Body of pancreas (tissue), 4 donors: ENCODE measurements around the gene TPCN2. TPM values are rescaled to one million over a fixed set of nuclear protein-coding genes. Genes with fewer than 3 reads are reported as not detected.
A peak's percentile ranks its signal among the peaks of the same experiment; 100 is the strongest.

Experiments used
- ATAC-seq: fragments of 150-250 bp; one replicate; pipeline ENCODE4 v1.9.1; 2016
- DNase-seq, 4 donors: peaks; one replicate each; pipeline ENCODE4 v3.0.0-alpha.2; 2019
- H3K27ac ChIP-seq, 4 donors: fragments of 200-600 bp; sonication (generic); 1 replicate in 3 of 4; 2 replicates in 1 of 4; pipeline versions ENCODE4 v1.5.1 to v1.6.1; 2016 to 2019; ENCODE audit warnings: mild to moderate bottlenecking in 1 of 4, mixed read lengths in 1 of 4, moderate library complexity in 1 of 4
- H3K27me3 ChIP-seq, 2 donors: fragments of 200-600 bp; sonication (generic); one replicate each; pipeline ENCODE4 v1.6.0; 2016; ENCODE audit warnings: mild to moderate bottlenecking in 1 of 2
- H3K36me3 ChIP-seq, 2 donors: fragments of 200-600 bp; sonication (generic); replicated peaks in 1 of 2; 2 replicates each; pipeline ENCODE4 v1.5.1; 2016; ENCODE audit warnings: low read depth in 2 of 2; ENCODE audit not compliant: insufficient read depth in 1 of 2
- H3K4me1 ChIP-seq: fragments of 200-600 bp; sonication (generic); one replicate; pipeline ENCODE4 v1.6.0; 2016
- H3K4me3 ChIP-seq, 2 donors: fragments of 200-600 bp; sonication (generic); 1 replicate in 1 of 2; 2 replicates in 1 of 2; pipeline ENCODE4 v1.5.1; 2016 to 2019
- H3K9me3 ChIP-seq, 3 donors: fragments of 200-600 bp; sonication (generic); 1 replicate in 2 of 3; 2 replicates in 1 of 3; pipeline ENCODE4 v1.5.1; 2016
- CTCF ChIP-seq, 7 experiments: fragments of 450-650 bp in 4 of 7; fragments of 200-600 bp in 3 of 7; sonication (generic) in 3 of 7; IDR thresholded peaks; one replicate each; pipeline ENCODE4 v1.5.1; 2016 to 2019; ENCODE audit warnings: antibody characterized with exemption in 7 of 7
- POLR2A ChIP-seq, 3 donors: fragments of 450-650 bp; IDR thresholded peaks; one replicate each; pipeline ENCODE4 v1.6.1; 2016; ENCODE audit warnings: antibody characterized with exemption in 3 of 3, mild to moderate bottlenecking in 2 of 3
- WGBS, 2 donors: methylation state at CpG; one replicate each; pipeline ENCODE4 v1.1.5; 2017; 5-methylcytosine and 5-hydroxymethylcytosine counted together
- intact Hi-C: fragments of 100-400 bp; cut with DNase I; formaldehyde crosslinking; loops from one replicate; pipeline ENCODE4 v1.15.1; 2023
- total RNA-seq, 2 donors: library from RNA; depleted of rRNA; stranded (reverse); fragments of >200 nt; gene quantifications; one replicate each; pipeline ENCODE4 v1.1.0, GENCODE V29; 2016

TPCN2 gene
- total RNA-seq, 2 donors from 2014 or later = 10.9 to 18.9 TPM

- H3K36me3 ChIP-seq = no peaks in the 10 kb centered on the region
- ATAC-seq (peak; percentile 27), DNase-seq (peak; percentile 55 to 65 (median 59))
- TF ChIP-seq POLR2A (IDR thresholded peaks at IDR 0.05) (peak in 1 of 3 donors; percentile 13), CTCF (IDR thresholded peaks at IDR 0.05) (peak in 3 of 7 experiments; percentile 18 to 27 (median 25))
- H3K27ac ChIP-seq = peak within 1 kb of the TSS in 2 of 4 donors; percentile 32 to 47
- intact Hi-C loops = no loop called here
- H3K4me3 ChIP-seq = no peak within 1 kb of the TSS
- no peaks in the 10 kb centered on the region for H3K9me3 ChIP-seq
- peaks cover 25% of the 10 kb centered on the region for H3K4me1 ChIP-seq
- H3K27me3 ChIP-seq = peaks cover 0 to 5% of the 10 kb centered on the region in 2 donors
- WGBS, 2 donors = 12 to 25% methylated on average over 14 to 43 of the region's 43 CpGs
These were observed 35.5 kb upstream of the TPCN2 start, which contains the start of gene MRGPRF for GRCh38 chr11:69013009-69013951. Gene MRGPRF (minus strand): TSS chr11:69013246. CDS start chr11:69009901, 3,345 bp downstream.

GRCh38 chr11:69014084-69014851, 34.5 kb upstream of the TPCN2 start:
- H3K27me3 ChIP-seq = peaks cover 0 to 5% of the 10 kb centered on the region in 2 donors
- H3K9me3 ChIP-seq = no peaks in the 10 kb centered on the region
- DNase-seq (no peak), ATAC-seq (no peak)
- 38 to 55% methylated on average over 16 to 27 of the region's 28 CpGs for WGBS, 2 donors
- no peaks in the 10 kb centered on the region for H3K36me3 ChIP-seq
- H3K4me3 ChIP-seq = no peak overlapping the region
- TF ChIP-seq CTCF (IDR thresholded peaks at IDR 0.05) = no peak
- no peak for TF ChIP-seq POLR2A (IDR thresholded peaks at IDR 0.05)
- H3K4me1 ChIP-seq = peaks cover 15% of the 10 kb centered on the region
- H3K27ac ChIP-seq = peak overlapping the region in 1 of 4 donors; percentile 12
- intact Hi-C loops = no loop called here

GRCh38 chr11:69014898-69015549, 33.7 kb upstream of the TPCN2 start:
- Histone ChIP-seq H3K27ac (peak overlapping the region in 1 of 4 donors; percentile 12), H3K4me3 (no peak overlapping the region), H3K27me3 (peaks cover 0 to 5% of the 10 kb centered on the region in 2 donors), H3K4me1 (peaks cover 14% of the 10 kb centered on the region), H3K9me3 (no peaks in the 10 kb centered on the region), H3K36me3 (no peaks in the 10 kb centered on the region)
- no peak for DNase-seq
- no peak for ATAC-seq
- WGBS, 2 donors = 73 to 84% methylated on average over 5 to 9 of the region's 9 CpGs
- TF ChIP-seq CTCF (IDR thresholded peaks at IDR 0.05) = no peak
- no peak for TF ChIP-seq POLR2A (IDR thresholded peaks at IDR 0.05)
- intact Hi-C loops = no loop called here

- Histone ChIP-seq H3K27me3 (peaks cover 0 to 5% of the 10 kb centered on the region in 2 donors), H3K36me3 (no peaks in the 10 kb centered on the region), H3K27ac (no peak overlapping the region), H3K4me1 (peaks cover 6% of the 10 kb centered on the region), H3K4me3 (no peak overlapping the region), H3K9me3 (no peaks in the 10 kb centered on the region)
- WGBS, 2 donors = 74 to 82% methylated on average over 9 to 10 of the region's 10 CpGs
- DNase-seq = no peak
- TF ChIP-seq POLR2A (IDR thresholded peaks at IDR 0.05) (no peak), CTCF (IDR thresholded peaks at IDR 0.05) (no peak)
- ATAC-seq = no peak
- intact Hi-C loops = no loop called here
These were observed 30.8 kb upstream of the TPCN2 start for GRCh38 chr11:69017951-69018350.
